H1 (cell line): ENCODE results near the gene GSTT2. TPM values are rescaled to one million over a fixed set of nuclear protein-coding genes. Genes with fewer than 3 reads are reported as not detected.

Source experiments
- CBX8 ChIP-seq: fragments of 300-800, 300-1000 bp; sonication (generic); IDR thresholded peaks from 2 replicates; pipeline ENCODE4 v1.7.1; 2016; ENCODE audit warnings: low read depth, low read length, borderline replicate concordance
- CTCF ChIP-seq, 3 experiments: IDR thresholded peaks; 1 replicate in 2 of 3; 2 replicates in 1 of 3; pipeline versions ENCODE4 v1.5.1 to v1.6.1; 2011; ENCODE audit warnings: low read length in 3 of 3, mild to moderate bottlenecking in 3 of 3, inconsistent platforms in 2 of 3, low read depth in 1 of 3, moderate library complexity in 1 of 3; ENCODE audit not compliant: insufficient read depth in 1 of 3; ENCODE audit errors: control extremely low read depth in 1 of 3
- KDM4A ChIP-seq: IDR thresholded peaks from one replicate; pipeline ENCODE4 v1.7.1; 2012; ENCODE audit warnings: low read depth, mild to moderate bottlenecking, moderate library complexity, low read length, inconsistent platforms; ENCODE audit not compliant: severe bottlenecking
- POU5F1 ChIP-seq: IDR thresholded peaks from 2 replicates; pipeline ENCODE4 v1.6.1; 2011; ENCODE audit warnings: low read depth, mild to moderate bottlenecking, low read length, moderate library complexity
- RFX5 ChIP-seq: IDR thresholded peaks from 2 replicates; pipeline ENCODE4 v1.6.1; 2011; ENCODE audit warnings: low read depth, low read length, improper control_type of control experiment, borderline replicate concordance
- SP1 ChIP-seq: IDR thresholded peaks from 2 replicates; pipeline ENCODE4 v1.6.1; 2011; ENCODE audit warnings: low read depth, low read length
- polyA plus RNA-seq, 7 experiments: library from polyadenylated mRNA; depleted of rRNA in 3 of 7; stranded (reverse) in 5 of 7; unstranded in 2 of 7; fragments of >200 nt in 5 of 7; fragments of 200-250 nt in 2 of 7; gene quantifications; 1 replicate in 5 of 7; 2 replicates in 1 of 7; 4 replicates in 1 of 7; pipeline versions ENCODE4 v1.2.1 to v1.2.3, GENCODE V29; 2011 to 2013; ENCODE audit warnings: missing spikeins in 2 of 7, mixed read lengths in 2 of 7
- total RNA-seq: library from RNA; stranded (reverse); fragmentation: NEBNext Ultra II Directional; extraction: Animal tissue kit (Norgen Biotek cat#: 25700); gene quantifications from 2 replicates; pipeline ENCODE4 v1.2.1, GENCODE V29; 2021

GSTT2 gene
- total and polyA plus RNA-seq, 2 of the 8 experiments (the other 6 are each of a cell fraction or from before 2014, with no cell fraction given) = 1.1 to 1.5 TPM

GRCh38 chr22:24009227-24010017 lies 29.5 kb downstream of the GSTT2 start (continued):
- TF ChIP-seq POU5F1 (no peak), CTCF (IDR thresholded peaks at IDR 0.05; ENCODE audit: control extremely low read depth in 1 of 3, insufficient read depth in 1 of 3, low read depth in 1 of 3, low read length in 3 of 3) (no peak), KDM4A (no peak), CBX8 (no peak), SP1 (no peak), RFX5 (no peak)
- TF ChIP-seq, all 59 proteins: peak for 0
